CD4-positive, alpha-beta T cell (primary cell): ENCODE results near the gene FRMD3. TPM values are rescaled to one million over a fixed set of nuclear protein-coding genes. Genes with fewer than 3 reads are reported as not detected.

Source experiments
- ATAC-seq: fragments of 200-7000 bp; cut with Tn5 transposase; one replicate; pipeline ENCODE4 v1.10.0; 2022; ENCODE audit warnings: mild to moderate bottlenecking; ENCODE audit not compliant: poor library complexity
- CTCF ChIA-PET: fragments of 350-600 bp; sonication (Branson Sonifier 250); formaldehyde crosslinking; loops from one replicate; lab custom pipeline; 2021; ENCODE audit warnings: antibody characterized with exemption, inconsistent platforms; lab: Charles Lee
- POLR2A ChIA-PET: fragments of 350-600 bp; sonication (Branson Sonifier 250); formaldehyde crosslinking; loops from one replicate; lab custom pipeline; 2021; ENCODE audit warnings: antibody characterized with exemption, inconsistent platforms; lab: Charles Lee
- DNase-seq, 14 experiments: peaks; one replicate each; pipeline ENCODE4 v3.0.0-alpha.2; 2013 to 2020; ENCODE audit warnings: mixed read lengths in 2 of 14
- H3K27ac ChIP-seq, 2 donors: one replicate each; pipeline versions ENCODE4 v1.5.1 to v1.7.0; 2013; ENCODE audit warnings: low read length in 2 of 2, low read depth in 1 of 2, mild to moderate bottlenecking in 1 of 2
- H3K27me3 ChIP-seq, 2 experiments: 1 replicate in 1 of 2; 2 replicates in 1 of 2; pipeline versions ENCODE4 v1.6.1 to v1.7.0; 2013; ENCODE audit warnings: low read length in 2 of 2, control low read depth in 1 of 2, mild to moderate bottlenecking in 1 of 2, moderate library complexity in 1 of 2; ENCODE audit not compliant: insufficient read depth in 2 of 2, control insufficient read depth in 1 of 2
- H3K36me3 ChIP-seq: one replicate; pipeline ENCODE4 v1.6.1; 2013; ENCODE audit warnings: low read length, control low read depth; ENCODE audit not compliant: insufficient read depth
- H3K4me1 ChIP-seq: one replicate; pipeline ENCODE4 v1.6.1; 2013; ENCODE audit warnings: low read length, control low read depth; ENCODE audit not compliant: insufficient read depth
- H3K4me3 ChIP-seq: one replicate; pipeline ENCODE4 v1.5.1; 2013; ENCODE audit warnings: mild to moderate bottlenecking, low read length, moderate library complexity
- H3K9me3 ChIP-seq, 2 experiments: 1 replicate in 1 of 2; 2 replicates in 1 of 2; pipeline versions ENCODE4 v1.6.1 to v1.7.0; 2013; ENCODE audit warnings: low read length in 2 of 2, mild to moderate bottlenecking in 2 of 2, control low read depth in 1 of 2, moderate library complexity in 1 of 2; ENCODE audit not compliant: control insufficient read depth in 1 of 2, insufficient read depth in 1 of 2
- H3K27ac Mint-ChIP-seq: one replicate; pipeline ENCODE4 v1.8.0; 2020; ENCODE audit warnings: mixed read lengths
- H3K27me3 Mint-ChIP-seq: one replicate; pipeline ENCODE4 v1.8.0; 2021; ENCODE audit warnings: mixed read lengths
- H3K36me3 Mint-ChIP-seq: one replicate; pipeline ENCODE4 v1.8.0; 2021; ENCODE audit warnings: low read depth, mixed read lengths
- H3K4me1 Mint-ChIP-seq: one replicate; pipeline ENCODE4 v1.8.0; 2021; ENCODE audit warnings: low read depth, mixed read lengths
- H3K4me3 Mint-ChIP-seq: one replicate; pipeline ENCODE4 v1.8.0; 2020; ENCODE audit warnings: mild to moderate bottlenecking, mixed read lengths
- H3K9me3 Mint-ChIP-seq: one replicate; pipeline ENCODE4 v1.8.0; 2020; ENCODE audit warnings: mixed read lengths
- intact Hi-C, 2 experiments: fragments of 100-400 bp; cut with DNase I in 1 of 2; cut with micrococcal nuclease in 1 of 2; formaldehyde crosslinking; loops; one replicate each; pipeline versions ENCODE4 v1.15.1 to v1.9.0; 2023 to 2025; cut with DNase I, micrococcal nuclease
- total RNA-seq, 174 experiments: library from RNA in 2 of 174; stranded (reverse) in 2 of 174; gene quantifications; one replicate each; pipeline ENCODE4 v1.2.3 and lab custom pipeline; 2021 to 2026
- TF ChIP-seq, protein P1 (sequence below): fragments of 200-600 bp; IDR thresholded peaks from one replicate; pipeline ENCODE4 v1.8.0; 2022; ENCODE audit warnings: antibody characterized with exemption, mild to moderate bottlenecking

Gene FRMD3
- total RNA-seq, 2 experiments from 2014 or later, result 0.53 to 1.0 TPM

- ATAC-seq (no peak), DNase-seq (no peak)
- H3K27ac Mint-ChIP-seq, result no peak overlapping the region
- no peak overlapping the region for H3K4me3 Mint-ChIP-seq
- Histone ChIP-seq H3K4me3 (no peak overlapping the region), H3K4me1 (no peaks in the 10 kb centered on the region), H3K9me3 (no peaks in the 10 kb centered on the region), H3K27me3 (no peaks in the 10 kb centered on the region), H3K36me3 (no peaks in the 10 kb centered on the region), H3K27ac (no peak overlapping the region)
- intact Hi-C loops, result no loop called here
- no peaks in the 10 kb centered on the region for H3K36me3 Mint-ChIP-seq
- H3K27me3 Mint-ChIP-seq, result no peaks in the 10 kb centered on the region
- ChIA-PET CTCF (no interaction called here), POLR2A (no interaction called here)
- H3K4me1 Mint-ChIP-seq, result no peaks in the 10 kb centered on the region
- H3K9me3 Mint-ChIP-seq, result no peaks in the 10 kb centered on the region
- TF ChIP-seq, protein P1, sequence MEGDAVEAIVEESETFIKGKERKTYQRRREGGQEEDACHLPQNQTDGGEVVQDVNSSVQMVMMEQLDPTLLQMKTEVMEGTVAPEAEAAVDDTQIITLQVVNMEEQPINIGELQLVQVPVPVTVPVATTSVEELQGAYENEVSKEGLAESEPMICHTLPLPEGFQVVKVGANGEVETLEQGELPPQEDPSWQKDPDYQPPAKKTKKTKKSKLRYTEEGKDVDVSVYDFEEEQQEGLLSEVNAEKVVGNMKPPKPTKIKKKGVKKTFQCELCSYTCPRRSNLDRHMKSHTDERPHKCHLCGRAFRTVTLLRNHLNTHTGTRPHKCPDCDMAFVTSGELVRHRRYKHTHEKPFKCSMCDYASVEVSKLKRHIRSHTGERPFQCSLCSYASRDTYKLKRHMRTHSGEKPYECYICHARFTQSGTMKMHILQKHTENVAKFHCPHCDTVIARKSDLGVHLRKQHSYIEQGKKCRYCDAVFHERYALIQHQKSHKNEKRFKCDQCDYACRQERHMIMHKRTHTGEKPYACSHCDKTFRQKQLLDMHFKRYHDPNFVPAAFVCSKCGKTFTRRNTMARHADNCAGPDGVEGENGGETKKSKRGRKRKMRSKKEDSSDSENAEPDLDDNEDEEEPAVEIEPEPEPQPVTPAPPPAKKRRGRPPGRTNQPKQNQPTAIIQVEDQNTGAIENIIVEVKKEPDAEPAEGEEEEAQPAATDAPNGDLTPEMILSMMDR, result no peak
Observed at GRCh38 chr9:83239747-83240146, 298.5 kb downstream of the FRMD3 start.

GRCh38 chr9:83238871-83239640, 299.1 kb downstream of the FRMD3 start:
- Mint-ChIP-seq H3K27ac (no peak overlapping the region), H3K4me3 (no peak overlapping the region), H3K4me1 (no peaks in the 10 kb centered on the region), H3K27me3 (no peaks in the 10 kb centered on the region), H3K36me3 (no peaks in the 10 kb centered on the region), H3K9me3 (no peaks in the 10 kb centered on the region)
- CTCF ChIA-PET, result no interaction called here
- Histone ChIP-seq H3K36me3 (no peaks in the 10 kb centered on the region), H3K4me3 (no peak overlapping the region), H3K27me3 (no peaks in the 10 kb centered on the region), H3K4me1 (no peaks in the 10 kb centered on the region), H3K27ac (no peak overlapping the region), H3K9me3 (no peaks in the 10 kb centered on the region)
- TF ChIP-seq, protein P1, result no peak
- no peak for ATAC-seq
- intact Hi-C loops, result no loop called here
- POLR2A ChIA-PET, result no interaction called here
- DNase-seq, result peak in 2 of 14 experiments; percentile 26 to 37

GRCh38 chr9:83236029-83236696, 302.0 kb downstream of the FRMD3 start:
- H3K9me3 ChIP-seq, result no peaks in the 10 kb centered on the region
- Mint-ChIP-seq H3K27me3 (no peaks in the 10 kb centered on the region), H3K27ac (no peak overlapping the region), H3K9me3 (no peaks in the 10 kb centered on the region), H3K4me3 (no peak overlapping the region), H3K4me1 (no peaks in the 10 kb centered on the region), H3K36me3 (no peaks in the 10 kb centered on the region)
- no peak overlapping the region for H3K27ac ChIP-seq
- no peaks in the 10 kb centered on the region for H3K36me3 ChIP-seq
- intact Hi-C loops, result no loop called here
- TF ChIP-seq, protein P1, result no peak
- no peaks in the 10 kb centered on the region for H3K4me1 ChIP-seq
- no peak overlapping the region for H3K4me3 ChIP-seq
- ATAC-seq (no peak), DNase-seq (no peak)
- no peaks in the 10 kb centered on the region for H3K27me3 ChIP-seq
- ChIA-PET CTCF (no interaction called here), POLR2A (no interaction called here)
